SJSA1 (cell line): ENCODE results near the gene GOLGA6A. TPM values are rescaled to one million over a fixed set of nuclear protein-coding genes. Genes with fewer than 3 reads are reported as not detected.
A peak's percentile ranks its signal among the peaks of the same experiment; 100 is the strongest.
"Not testable (repeated sequence)": the region's sequence is repeated elsewhere in the genome, so short reads cannot be mapped to it uniquely, and the experiment has no call there.

Experiments used
- DNase-seq, 2 experiments: peaks; one replicate each; pipeline ENCODE4 v3.0.0-alpha.2; 2015 to 2020; ENCODE audit warnings: low spot score in 2 of 2, low read depth in 1 of 2
- H3K27ac ChIP-seq: fragments of 250-450 bp; sonication (Bioruptor Pico); 2 replicates; pipeline ENCODE4 v1.5.1; 2020; ENCODE audit warnings: mild to moderate bottlenecking, moderate library complexity
- H3K27me3 ChIP-seq: fragments of 250-450 bp; sonication (Bioruptor Pico); replicated peaks from 2 replicates; pipeline ENCODE4 v1.5.1; 2020; ENCODE audit warnings: mild to moderate bottlenecking, moderate library complexity
- H3K36me3 ChIP-seq: fragments of 250-450 bp; sonication (Bioruptor Pico); 2 replicates; pipeline ENCODE4 v1.5.1; 2020; ENCODE audit warnings: mild to moderate bottlenecking
- H3K4me1 ChIP-seq: fragments of 250-450 bp; sonication (Bioruptor Pico); replicated peaks from 2 replicates; pipeline ENCODE4 v1.6.1; 2021; ENCODE audit warnings: mild to moderate bottlenecking
- H3K4me3 ChIP-seq: fragments of 250-450 bp; sonication (Bioruptor Pico); 2 replicates; pipeline ENCODE4 v1.5.1; 2020; ENCODE audit warnings: mild to moderate bottlenecking
- H3K9me3 ChIP-seq: fragments of 250-450 bp; sonication (Bioruptor Pico); replicated peaks from 2 replicates; pipeline ENCODE4 v1.5.1; 2020; ENCODE audit warnings: mild to moderate bottlenecking
- total RNA-seq: library from RNA; depleted of rRNA; stranded (reverse); fragments of >200 nt; shearing (Covaris generic); gene quantifications from 2 replicates; pipeline ENCODE4 v1.2.3, GENCODE V29; 2014

Gene GOLGA6A
- total RNA-seq, 1 experiment from 2014 or later: not detected

GRCh38 chr15:74053941-74054529, 28.3 kb downstream of the GOLGA6A start:
- H3K27ac ChIP-seq: no peak overlapping the region
- H3K4me1 ChIP-seq: peaks cover 33% of the 10 kb centered on the region
- no peaks in the 10 kb centered on the region for H3K27me3 ChIP-seq
- H3K36me3 ChIP-seq: no peaks in the 10 kb centered on the region
- no peak overlapping the region for H3K4me3 ChIP-seq
- DNase-seq: peak; percentile 39 to 81
- 0 out of 2 replicates have a peak, but pooled peaks cover 2% of the 10 kb centered on the region for H3K9me3 ChIP-seq

- H3K4me1 ChIP-seq: peaks cover 33% of the 10 kb centered on the region
- no peak overlapping the region for H3K4me3 ChIP-seq
- 0 out of 2 replicates have a peak, but pooled peaks cover 2% of the 10 kb centered on the region for H3K9me3 ChIP-seq
- H3K36me3 ChIP-seq: no peaks in the 10 kb centered on the region
- H3K27ac ChIP-seq: no peak overlapping the region
- H3K27me3 ChIP-seq: no peaks in the 10 kb centered on the region
- no peak for DNase-seq
These were observed 28.8 kb downstream of the GOLGA6A start for GRCh38 chr15:74053517-74053916.

- H3K36me3 ChIP-seq, H3K27ac ChIP-seq, H3K9me3 ChIP-seq, H3K4me3 ChIP-seq, DNase-seq, H3K27me3 ChIP-seq: not testable (repeated sequence)
- peaks cover 38% of the 10 kb centered on the region for H3K4me1 ChIP-seq
These were observed 29.8 kb downstream of the GOLGA6A start for GRCh38 chr15:74052271-74053260.

GRCh38 chr15:74050556-74051234, 31.7 kb downstream of the GOLGA6A start:
- H3K36me3 ChIP-seq: no peaks in the 10 kb centered on the region
- no peak for DNase-seq
- H3K9me3 ChIP-seq: 0 out of 2 replicates have a peak, but pooled peaks cover 2% of the 10 kb centered on the region
- H3K4me3 ChIP-seq: no peak overlapping the region
- peak overlapping the region; percentile 4 for H3K27ac ChIP-seq
- no peaks in the 10 kb centered on the region for H3K27me3 ChIP-seq
- peaks cover 38% of the 10 kb centered on the region for H3K4me1 ChIP-seq

GRCh38 chr15:74050127-74050526, 32.2 kb downstream of the GOLGA6A start:
- Histone ChIP-seq H3K27ac (no peak overlapping the region), H3K4me3 (no peak overlapping the region), H3K36me3 (no peaks in the 10 kb centered on the region), H3K9me3 (0 out of 2 replicates have a peak, but pooled peaks cover 2% of the 10 kb centered on the region), H3K27me3 (no peaks in the 10 kb centered on the region), H3K4me1 (peaks cover 38% of the 10 kb centered on the region)
- DNase-seq: no peak

GRCh38 chr15:74046275-74046674, 36.1 kb downstream of the GOLGA6A start:
- peaks cover 11% of the 10 kb centered on the region for H3K36me3 ChIP-seq
- no peak overlapping the region for H3K4me3 ChIP-seq
- no peak for DNase-seq
- no peak overlapping the region for H3K27ac ChIP-seq
- H3K9me3 ChIP-seq: peaks cover 4% of the 10 kb centered on the region; the same call in 1 of the 2 replicates
- no peaks in the 10 kb centered on the region for H3K27me3 ChIP-seq
- H3K4me1 ChIP-seq: peaks cover 26% of the 10 kb centered on the region

GRCh38 chr15:74045636-74046274, 36.6 kb downstream of the GOLGA6A start:
- peaks cover 26% of the 10 kb centered on the region for H3K4me1 ChIP-seq
- no peak overlapping the region for H3K27ac ChIP-seq
- DNase-seq: no peak
- H3K4me3 ChIP-seq: no peak overlapping the region
- no peaks in the 10 kb centered on the region for H3K27me3 ChIP-seq
- H3K9me3 ChIP-seq: peaks cover 7% of the 10 kb centered on the region; the same call in 1 of the 2 replicates
- H3K36me3 ChIP-seq: peaks cover 15% of the 10 kb centered on the region

- H3K4me3 ChIP-seq: no peak overlapping the region
- H3K36me3 ChIP-seq: peaks cover 15% of the 10 kb centered on the region
- peaks cover 7% of the 10 kb centered on the region; the same call in 1 of the 2 replicates for H3K9me3 ChIP-seq
- H3K4me1 ChIP-seq: peaks cover 26% of the 10 kb centered on the region
- H3K27me3 ChIP-seq: no peaks in the 10 kb centered on the region
- DNase-seq: no peak
- H3K27ac ChIP-seq: no peak overlapping the region
These were observed 37.2 kb downstream of the GOLGA6A start for GRCh38 chr15:74045184-74045583.

- DNase-seq: no peak
- H3K36me3 ChIP-seq: peaks cover 15% of the 10 kb centered on the region
These were observed 37.9 kb downstream of the GOLGA6A start for GRCh38 chr15:74044267-74045110.

GRCh38 chr15:74043425-74044266, 38.7 kb downstream of the GOLGA6A start:
- Histone ChIP-seq H3K27ac (no peak overlapping the region), H3K9me3 (peaks cover 7% of the 10 kb centered on the region; the same call in 1 of the 2 replicates), H3K4me1 (peaks cover 38% of the 10 kb centered on the region), H3K4me3 (no peak overlapping the region), H3K27me3 (no peaks in the 10 kb centered on the region), H3K36me3 (peaks cover 15% of the 10 kb centered on the region)
- no peak for DNase-seq

More at GRCh38 chr15:74044267-74045110, 37.9 kb downstream of the GOLGA6A start:
- no peak overlapping the region for H3K4me3 ChIP-seq
- H3K27ac ChIP-seq: no peak overlapping the region
- H3K27me3 ChIP-seq: no peaks in the 10 kb centered on the region
- peaks cover 29% of the 10 kb centered on the region for H3K4me1 ChIP-seq
- H3K9me3 ChIP-seq: peaks cover 7% of the 10 kb centered on the region; the same call in 1 of the 2 replicates

GRCh38 chr15:74042603-74043424, 39.5 kb downstream of the GOLGA6A start:
- DNase-seq: no peak
- Histone ChIP-seq H3K4me1 (peaks cover 41% of the 10 kb centered on the region), H3K27me3 (no peaks in the 10 kb centered on the region), H3K27ac (no peak overlapping the region), H3K36me3 (peaks cover 15% of the 10 kb centered on the region), H3K4me3 (no peak overlapping the region), H3K9me3 (peaks cover 7% of the 10 kb centered on the region; the same call in 1 of the 2 replicates)
